Esophagus muscularis mucosa (tissue), 4 donors: ENCODE measurements around the gene PLEKHG7. TPM values are rescaled to one million over a fixed set of nuclear protein-coding genes. Genes with fewer than 3 reads are reported as not detected.
"Not testable (repeated sequence)": the region's sequence is repeated elsewhere in the genome, so short reads cannot be mapped to it uniquely, and the experiment has no call there.

Experiments used
- DNase-seq: peaks from one replicate; pipeline ENCODE4 v3.0.0-alpha.2; 2017; ENCODE audit errors: extremely low spot score
- H3K27ac ChIP-seq, 4 donors: fragments of 200-600 bp; sonication (generic); replicated peaks in 1 of 4; 1 replicate in 3 of 4; 2 replicates in 1 of 4; pipeline ENCODE4 v1.5.1; 2016 to 2019; ENCODE audit warnings: mild to moderate bottlenecking in 1 of 4
- H3K27me3 ChIP-seq, 4 donors: fragments of 200-600 bp; sonication (generic); one replicate each; pipeline versions ENCODE4 v1.5.1 to v1.6.0; 2016 to 2019
- H3K36me3 ChIP-seq, 4 donors: fragments of 200-600 bp; sonication (generic); one replicate each; pipeline ENCODE4 v1.5.1; 2016 to 2019
- H3K4me1 ChIP-seq, 4 donors: fragments of 200-600 bp; sonication (generic); one replicate each; pipeline ENCODE4 v1.5.1; 2016 to 2019
- H3K4me3 ChIP-seq, 4 donors: fragments of 200-600 bp; sonication (generic); 1 replicate in 2 of 4; 2 replicates in 2 of 4; pipeline ENCODE4 v1.5.1; 2016 to 2019; ENCODE audit warnings: mild to moderate bottlenecking in 4 of 4, moderate library complexity in 1 of 4
- H3K9me3 ChIP-seq, 4 donors: fragments of 200-600 bp; sonication (generic); 1 replicate in 3 of 4; 2 replicates in 1 of 4; pipeline ENCODE4 v1.5.1; 2016 to 2019
- EP300 ChIP-seq: sonication (generic); formaldehyde crosslinking; IDR thresholded peaks from one replicate; pipeline ENCODE4 v1.6.1; 2017; ENCODE audit warnings: antibody characterized with exemption
- POLR2A ChIP-seq: fragments of 450-650 bp; IDR thresholded peaks from one replicate; pipeline ENCODE4 v1.6.1; 2017; ENCODE audit warnings: antibody characterized with exemption, moderate library complexity, mild to moderate bottlenecking, low read depth
- POLR2AphosphoS5 ChIP-seq, 2 donors: sonication (generic); formaldehyde crosslinking; IDR thresholded peaks; one replicate each; pipeline ENCODE4 v1.6.1; 2017; ENCODE audit warnings: antibody characterized with exemption in 2 of 2
- WGBS: methylation state at CpG from one replicate; pipeline ENCODE4 v1.1.5; 2018; 5-methylcytosine and 5-hydroxymethylcytosine counted together
- intact Hi-C: fragments of 100-400 bp; cut with DNase I; formaldehyde crosslinking; loops from one replicate; pipeline ENCODE4 v1.15.1; 2023
- total RNA-seq, 4 donors: library from RNA; depleted of rRNA; stranded (reverse); fragments of >200 nt; gene quantifications; one replicate each; pipeline versions ENCODE4 v1.1.0 to v1.2.1, GENCODE V29; 2016
- TF ChIP-seq, protein P1 (sequence below), 3 experiments: fragments of 200-600 bp in 2 of 3; fragments of 450-650 bp in 1 of 3; sonication (generic) in 2 of 3; IDR thresholded peaks; one replicate each; pipeline ENCODE4 v1.5.1; 2017 to 2019; ENCODE audit warnings: antibody characterized with exemption in 3 of 3, mild to moderate bottlenecking in 2 of 3, moderate library complexity in 1 of 3

PLEKHG7 gene
- total RNA-seq, 4 donors from 2014 or later: not detected

DNA sequence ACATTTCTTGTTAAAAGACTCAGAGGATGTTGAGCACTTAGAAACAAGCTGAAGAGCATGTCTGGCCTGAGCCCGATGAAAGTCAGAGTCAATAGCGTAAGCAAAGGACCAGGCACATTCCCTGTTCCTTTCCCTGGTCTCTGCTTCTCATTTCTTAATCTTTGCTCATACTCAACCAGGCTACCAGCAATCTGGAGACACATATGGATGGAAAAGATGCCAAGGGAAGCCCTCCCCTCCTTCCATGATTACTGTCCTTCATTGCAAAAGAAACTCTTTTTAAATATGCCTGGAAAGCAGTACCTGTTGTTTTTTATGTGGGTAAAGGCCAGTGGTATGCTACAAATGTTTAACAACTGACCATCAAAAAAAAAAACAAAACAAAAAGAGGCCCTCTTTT lies 44.2 kb upstream of the PLEKHG7 start:
- Histone ChIP-seq H3K36me3 (no peaks in the 10 kb centered on the region), H3K27me3 (no peaks in the 10 kb centered on the region), H3K4me1 (peaks cover 0 to 13% (median 8%) of the 10 kb centered on the region in 4 donors), H3K27ac (no peak overlapping the region), H3K4me3 (no peak overlapping the region), H3K9me3 (no peaks in the 10 kb centered on the region)
- TF ChIP-seq, protein P1, sequence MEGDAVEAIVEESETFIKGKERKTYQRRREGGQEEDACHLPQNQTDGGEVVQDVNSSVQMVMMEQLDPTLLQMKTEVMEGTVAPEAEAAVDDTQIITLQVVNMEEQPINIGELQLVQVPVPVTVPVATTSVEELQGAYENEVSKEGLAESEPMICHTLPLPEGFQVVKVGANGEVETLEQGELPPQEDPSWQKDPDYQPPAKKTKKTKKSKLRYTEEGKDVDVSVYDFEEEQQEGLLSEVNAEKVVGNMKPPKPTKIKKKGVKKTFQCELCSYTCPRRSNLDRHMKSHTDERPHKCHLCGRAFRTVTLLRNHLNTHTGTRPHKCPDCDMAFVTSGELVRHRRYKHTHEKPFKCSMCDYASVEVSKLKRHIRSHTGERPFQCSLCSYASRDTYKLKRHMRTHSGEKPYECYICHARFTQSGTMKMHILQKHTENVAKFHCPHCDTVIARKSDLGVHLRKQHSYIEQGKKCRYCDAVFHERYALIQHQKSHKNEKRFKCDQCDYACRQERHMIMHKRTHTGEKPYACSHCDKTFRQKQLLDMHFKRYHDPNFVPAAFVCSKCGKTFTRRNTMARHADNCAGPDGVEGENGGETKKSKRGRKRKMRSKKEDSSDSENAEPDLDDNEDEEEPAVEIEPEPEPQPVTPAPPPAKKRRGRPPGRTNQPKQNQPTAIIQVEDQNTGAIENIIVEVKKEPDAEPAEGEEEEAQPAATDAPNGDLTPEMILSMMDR (IDR thresholded peaks at IDR 0.05): no peak
- no peak for TF ChIP-seq POLR2AphosphoS5 (IDR thresholded peaks at IDR 0.05)
- TF ChIP-seq POLR2A: no peak
- no peak for TF ChIP-seq EP300
- intact Hi-C loops: no loop called here
- peak; percentile 29 for DNase-seq
- WGBS: 100% methylated on average over 2 of the region's 2 CpGs

DNA sequence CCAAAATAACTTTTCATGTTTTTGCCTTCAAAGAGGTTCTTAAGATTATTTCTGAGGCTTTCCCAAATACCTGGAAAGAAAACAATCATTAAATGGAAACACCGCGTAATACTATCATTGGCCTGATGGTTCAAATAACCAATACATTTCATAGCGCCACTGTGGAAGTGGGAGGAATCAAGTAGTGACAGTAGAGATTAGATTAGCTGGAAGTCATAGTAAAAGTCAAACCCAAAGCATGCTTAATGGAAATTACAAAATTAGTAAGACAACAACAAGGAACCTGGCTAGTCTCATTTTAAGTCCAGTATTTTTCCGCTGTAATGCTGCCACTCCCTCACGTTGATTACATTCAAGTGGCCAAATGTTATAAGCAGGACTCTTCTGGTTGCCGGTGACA lies 41.5 kb upstream of the PLEKHG7 start:
- no peak overlapping the region for H3K4me3 ChIP-seq

DNA sequence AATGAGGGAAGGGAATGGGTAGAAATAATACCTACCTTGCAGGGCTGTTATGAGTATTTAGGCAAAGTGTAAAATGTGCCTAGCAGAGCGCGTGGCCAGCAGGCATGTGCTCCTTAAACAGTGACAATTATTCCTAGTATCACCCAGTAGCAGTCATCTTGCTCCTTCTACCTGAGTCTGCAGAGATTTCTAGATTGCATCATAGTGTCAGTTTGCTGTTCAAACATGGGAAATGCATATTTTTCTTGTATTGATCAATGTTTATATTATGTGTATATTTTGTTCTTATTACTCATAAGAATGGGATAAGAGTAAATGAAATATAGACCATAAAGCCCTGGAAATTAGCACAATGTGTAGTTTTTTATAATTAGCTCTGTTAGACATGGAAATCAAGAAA lies 37.3 kb upstream of the PLEKHG7 start:
- DNase-seq: peak; percentile 31
- Histone ChIP-seq H3K4me1 (no peaks in the 10 kb centered on the region), H3K36me3 (no peaks in the 10 kb centered on the region), H3K9me3 (no peaks in the 10 kb centered on the region), H3K27me3 (no peaks in the 10 kb centered on the region), H3K27ac (no peak overlapping the region), H3K4me3 (no peak overlapping the region)
- intact Hi-C loops: no loop called here
- TF ChIP-seq POLR2A (no peak), POLR2AphosphoS5 (IDR thresholded peaks at IDR 0.05) (no peak), EP300 (no peak)
- TF ChIP-seq, protein P1 (IDR thresholded peaks at IDR 0.05): no peak
- WGBS: 100% methylated on average over 2 of the region's 2 CpGs

More for the DNA sequence above, 41.5 kb upstream of the PLEKHG7 start:
- TF ChIP-seq, protein P1 (IDR thresholded peaks at IDR 0.05): no peak
- no peak for TF ChIP-seq POLR2AphosphoS5 (IDR thresholded peaks at IDR 0.05)
- no peak for TF ChIP-seq EP300
- no peak for TF ChIP-seq POLR2A
- Histone ChIP-seq H3K36me3 (no peaks in the 10 kb centered on the region), H3K9me3 (no peaks in the 10 kb centered on the region), H3K27ac (no peak overlapping the region), H3K4me1 (no peaks in the 10 kb centered on the region), H3K27me3 (no peaks in the 10 kb centered on the region)
- intact Hi-C loops: no loop called here
- DNase-seq: peak; percentile 7
- WGBS: 94% methylated on average over 6 of the region's 6 CpGs

DNA sequence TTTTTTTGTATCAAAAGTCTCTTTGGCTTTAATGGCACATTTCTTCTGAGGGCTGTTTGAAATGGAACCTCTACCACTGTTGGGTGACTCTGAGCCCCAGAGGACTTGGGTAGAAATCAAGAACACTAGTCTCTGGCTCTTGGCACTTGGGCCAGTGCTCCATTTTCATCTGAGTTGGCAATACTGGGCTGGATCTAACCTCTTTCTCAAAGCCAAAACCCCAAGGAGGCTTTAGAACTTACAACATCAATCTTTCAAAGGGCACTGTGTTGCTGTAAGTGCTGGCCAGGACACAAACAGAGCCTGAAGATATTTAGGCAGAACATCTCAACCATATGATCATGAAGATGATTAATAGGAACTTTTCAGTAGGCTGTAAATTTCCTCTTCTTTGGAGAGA lies 34.0 kb upstream of the PLEKHG7 start:
- Histone ChIP-seq H3K9me3 (no peaks in the 10 kb centered on the region), H3K4me1 (no peaks in the 10 kb centered on the region)
- TF ChIP-seq POLR2A (no peak), POLR2AphosphoS5 (IDR thresholded peaks at IDR 0.05) (no peak), EP300 (no peak)
- TF ChIP-seq, protein P1 (IDR thresholded peaks at IDR 0.05): no peak

DNA sequence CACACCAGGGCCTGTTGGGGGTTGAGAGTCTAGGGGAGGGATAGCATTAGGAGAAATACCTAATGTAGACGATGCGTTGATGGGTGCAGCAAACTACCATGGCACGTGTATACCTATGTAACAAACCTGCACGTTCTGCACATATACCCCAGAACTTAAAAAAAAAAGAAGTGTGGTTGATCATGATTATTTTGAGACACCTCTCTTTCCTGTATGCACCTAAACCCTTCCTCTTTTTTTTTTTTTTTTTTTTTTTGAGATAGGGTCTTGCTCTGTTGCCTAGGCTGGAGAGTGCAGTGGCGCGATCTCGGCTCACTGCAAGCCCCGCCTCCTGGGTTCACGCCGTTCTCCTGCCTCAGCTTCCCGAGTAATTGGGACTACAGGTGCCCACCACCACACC lies 31.3 kb upstream of the PLEKHG7 start:
- H3K27me3 ChIP-seq, DNase-seq, H3K4me3 ChIP-seq, H3K9me3 ChIP-seq, H3K4me1 ChIP-seq, H3K27ac ChIP-seq, H3K36me3 ChIP-seq, intact Hi-C loops: not testable (repeated sequence)
- 95% methylated on average over 11 of the region's 11 CpGs for WGBS

More for the DNA sequence above, 34.0 kb upstream of the PLEKHG7 start:
- H3K4me3 ChIP-seq: no peak overlapping the region
- intact Hi-C loops: no loop called here
- no peaks in the 10 kb centered on the region for H3K36me3 ChIP-seq
- H3K27ac ChIP-seq: no peak overlapping the region
- DNase-seq: no peak
- no peaks in the 10 kb centered on the region for H3K27me3 ChIP-seq
